Stimulated activated CD8-positive, alpha-beta memory T cell treated with anti-CD3 and anti-CD28 coated beads, Interleukin-15, amount 100 ng/mL, for 4 hours (primary cell): ENCODE results near the gene GPR83.
"Not testable (repeated sequence)": the region's sequence is repeated elsewhere in the genome, so short reads cannot be mapped to it uniquely, and the experiment has no call there.

ENCODE experiments used
- DNase-seq, 2 donors: peaks; one replicate each; pipeline ENCODE4 v3.0.0-alpha.2; 2020; ENCODE audit warnings: low read depth in 2 of 2

Gene GPR83

DNA sequence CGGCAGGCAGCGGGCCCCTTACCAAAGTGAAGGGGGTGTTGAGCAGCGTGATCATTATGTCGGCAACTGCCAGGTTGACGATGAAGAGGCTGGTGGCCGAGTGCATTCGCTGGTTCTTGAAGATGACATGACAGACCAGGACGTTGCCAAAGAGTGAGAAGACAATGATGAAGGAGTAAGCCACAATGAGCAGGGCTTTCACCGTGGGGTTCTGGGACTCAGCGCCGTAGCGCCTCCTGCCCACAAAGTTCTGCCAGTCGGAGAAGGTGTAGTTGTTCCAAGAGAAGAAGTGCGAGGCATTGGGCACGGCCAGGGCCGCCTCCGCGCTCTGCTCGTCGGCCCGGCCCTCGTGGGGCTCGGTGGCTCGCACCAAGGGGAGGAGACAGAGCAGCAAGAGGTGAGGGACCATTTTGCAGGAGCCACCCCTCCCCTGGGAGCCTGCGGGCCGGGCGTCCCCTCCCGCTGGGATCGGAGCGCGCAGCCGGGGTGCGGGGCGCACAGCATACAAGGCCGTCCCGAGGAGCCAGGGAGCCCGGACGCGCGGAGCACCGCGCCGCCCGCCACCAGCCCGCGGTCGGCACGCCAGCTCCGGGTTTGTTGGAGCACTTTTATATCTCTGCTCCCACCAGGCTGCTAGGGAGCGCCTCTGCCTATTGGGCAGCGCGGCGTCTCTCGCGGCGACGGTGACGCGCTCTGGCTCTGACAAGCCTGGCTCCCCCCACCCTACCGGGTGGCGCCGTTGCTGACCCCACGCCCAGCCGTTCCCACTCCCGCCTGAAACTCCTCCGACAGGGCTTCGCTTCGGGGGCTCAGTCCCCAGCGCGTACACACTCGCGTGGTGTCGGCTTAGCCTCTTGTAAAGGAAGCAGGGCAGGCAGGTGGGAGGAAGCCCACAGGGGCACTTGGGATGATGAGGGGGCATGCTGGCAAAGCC is at the start of gene GPR83:
Gene GPR83, minus strand, starts transcription at position 581 of the 934 bp plus-strand sequence. Its CDS starts 172 bp downstream, at position 409.
- DNase-seq = no peak

GRCh38 chr11:94450048-94450447 is 48.8 kb upstream of the GPR83 start:
- DNase-seq = no peak

- DNase-seq = no peak
Observed at GRCh38 chr11:94449437-94449836, 48.2 kb upstream of the GPR83 start.

DNA sequence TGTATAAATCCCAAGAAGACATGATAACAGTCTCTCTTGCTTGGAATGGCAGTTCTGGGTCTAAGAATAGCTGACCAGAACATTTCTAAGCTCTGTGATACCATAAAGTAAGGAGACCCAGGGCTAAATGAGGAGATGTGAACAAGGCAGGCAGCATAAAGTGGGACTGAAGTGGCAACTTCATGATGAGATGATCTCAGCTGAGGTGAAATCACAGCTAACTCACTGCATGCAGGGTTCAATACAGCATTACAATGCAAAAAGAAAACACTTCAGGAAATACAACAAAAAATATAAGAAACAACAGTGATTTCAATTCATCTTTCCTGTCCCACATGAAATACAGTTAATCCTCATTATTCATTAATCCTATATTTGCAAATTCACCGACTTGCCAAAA is 47.8 kb upstream of the GPR83 start:
- DNase-seq = no peak

GRCh38 chr11:94447149-94447548 is 45.9 kb upstream of the GPR83 start:
- DNase-seq = no peak

GRCh38 chr11:94445641-94446040 is 44.4 kb upstream of the GPR83 start:
- DNase-seq = no peak

GRCh38 chr11:94433049-94433448 is 31.8 kb upstream of the GPR83 start:
- DNase-seq = no peak

DNA sequence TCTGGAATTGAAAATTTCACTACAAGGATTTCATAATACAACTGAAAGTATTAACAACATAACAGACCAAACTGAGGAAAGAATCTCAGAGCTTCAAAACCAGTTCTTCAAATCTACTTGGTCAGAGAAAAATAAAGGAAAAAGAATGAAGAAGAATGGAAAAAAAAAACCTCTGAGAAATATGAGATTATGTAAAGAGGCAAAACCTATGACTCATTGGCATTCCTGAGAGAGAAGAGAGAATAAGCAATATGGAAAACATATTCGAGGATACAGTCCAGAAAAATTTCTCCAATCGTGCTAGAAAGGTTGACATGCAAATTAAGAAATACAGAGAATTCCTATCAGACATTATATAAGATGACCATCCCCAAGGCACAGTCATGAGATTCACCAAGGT is 23.4 kb upstream of the GPR83 start:
- DNase-seq = no peak

DNA sequence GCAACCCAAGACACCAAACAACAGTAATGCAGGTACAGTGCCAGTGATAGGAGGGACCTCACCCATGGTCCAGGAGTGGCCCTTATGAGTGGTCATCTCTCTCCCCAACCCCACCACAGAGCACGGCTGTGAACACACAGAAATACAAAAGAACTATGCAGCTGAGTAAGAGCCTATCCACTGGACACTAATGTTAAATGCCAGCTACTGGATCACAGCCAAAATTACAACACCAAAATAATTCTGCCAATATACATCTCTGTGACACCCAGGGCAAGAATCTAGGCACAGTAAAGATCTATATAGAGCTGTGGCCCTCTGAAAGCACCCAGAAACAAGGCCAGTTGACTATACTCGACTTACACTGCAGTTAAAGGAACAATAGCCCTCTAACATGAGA is 22.8 kb upstream of the GPR83 start:
- DNase-seq = no peak

- DNase-seq = no peak
Observed at GRCh38 chr11:94423507-94423906, 22.3 kb upstream of the GPR83 start.

- no peak for DNase-seq
Observed at GRCh38 chr11:94418123-94418765, 17.0 kb upstream of the GPR83 start.

- no peak for DNase-seq
Observed at GRCh38 chr11:94417386-94417987, 16.3 kb upstream of the GPR83 start.

GRCh38 chr11:94405062-94405833 is 4.0 kb upstream of the GPR83 start:
- no peak for DNase-seq

DNA sequence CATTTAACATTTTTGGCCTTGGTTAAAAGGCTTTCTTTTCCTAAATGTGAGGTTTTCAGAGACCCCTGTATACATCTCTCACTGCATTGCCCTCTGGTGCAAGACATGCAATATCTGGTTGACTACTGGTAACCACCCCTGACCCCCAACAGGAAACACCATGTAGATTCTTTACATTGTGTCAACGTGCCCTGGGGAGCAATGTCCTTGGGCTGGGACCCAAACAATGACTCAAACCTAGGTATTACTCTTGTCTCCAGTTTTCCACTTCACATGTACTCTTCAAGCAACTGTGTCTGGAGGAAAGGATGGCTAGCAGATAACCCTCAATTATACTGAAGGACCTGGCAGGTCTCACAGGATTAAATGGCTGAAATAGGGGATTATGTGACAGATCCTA is 1.1 kb upstream of the GPR83 start:
- no peak for DNase-seq

DNA sequence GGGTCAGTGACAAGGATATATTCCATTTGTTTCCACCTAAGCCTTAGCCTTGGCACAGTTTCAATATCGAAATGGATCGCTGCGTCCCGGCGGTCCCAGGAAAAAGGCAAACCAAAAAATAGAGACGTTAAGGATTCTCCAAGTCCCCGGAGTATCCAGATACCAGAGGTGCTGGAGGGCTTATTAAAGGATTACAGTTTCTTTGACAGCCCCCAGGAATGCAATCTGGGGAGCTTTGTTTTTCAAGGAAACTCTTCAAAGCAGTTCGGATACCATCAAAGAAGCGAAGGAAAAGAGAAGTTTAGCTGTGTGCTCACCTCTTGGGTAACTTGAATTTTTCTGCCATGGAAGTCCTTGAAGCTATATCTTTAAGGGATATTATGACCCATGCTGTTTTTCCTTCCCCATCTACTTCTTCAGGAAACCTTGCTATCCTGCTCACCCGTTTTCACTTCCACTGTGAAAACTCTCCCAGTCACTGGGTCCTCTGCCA is 600 bp upstream of the GPR83 start:
- no peak for DNase-seq

- no peak for DNase-seq
Observed at GRCh38 chr11:94400457-94400838, 771 bp downstream of the GPR83 start.

- DNase-seq = no peak
Observed at GRCh38 chr11:94400050-94400449, 1.2 kb downstream of the GPR83 start.

DNA sequence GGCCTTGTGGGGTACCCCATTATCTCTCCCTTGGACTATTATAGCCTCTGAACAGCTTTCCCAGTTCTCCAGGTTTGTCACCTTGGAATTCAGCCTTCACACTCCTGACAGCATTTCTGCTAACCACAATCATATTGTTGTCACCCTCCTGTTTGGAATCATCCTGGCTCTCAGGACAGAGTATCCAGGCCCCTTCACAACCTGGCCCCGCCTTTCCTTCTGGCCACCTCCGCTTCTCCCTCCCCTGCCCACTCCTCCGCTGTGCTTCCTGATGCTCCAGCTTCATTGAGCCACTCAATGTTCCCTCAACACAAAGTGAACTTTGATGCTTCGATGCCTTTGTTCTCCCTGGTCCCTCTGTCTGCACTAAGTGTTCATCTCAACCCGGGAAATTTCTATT is 3.1 kb downstream of the GPR83 start:
- DNase-seq = no peak

DNA sequence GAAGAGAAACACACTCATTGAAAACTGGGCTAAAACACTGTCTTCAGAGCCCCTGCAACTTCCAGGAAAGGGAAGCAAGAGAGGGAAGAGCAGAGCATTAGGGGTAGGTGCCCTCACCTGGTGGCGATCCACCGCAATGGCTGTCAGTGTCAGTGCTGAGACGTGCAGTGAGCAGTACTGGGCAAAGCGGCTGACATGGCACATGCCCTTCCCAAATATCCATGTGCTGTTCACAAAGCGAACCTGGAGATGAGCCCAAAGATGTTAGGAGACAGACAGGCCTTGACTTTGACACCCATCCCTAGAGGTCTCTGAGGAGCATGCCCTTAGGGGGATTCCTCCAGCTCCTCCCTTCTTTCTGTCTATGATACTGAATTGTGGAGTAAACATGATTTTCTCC is 4.9 kb downstream of the GPR83 start:
- no peak for DNase-seq

DNA sequence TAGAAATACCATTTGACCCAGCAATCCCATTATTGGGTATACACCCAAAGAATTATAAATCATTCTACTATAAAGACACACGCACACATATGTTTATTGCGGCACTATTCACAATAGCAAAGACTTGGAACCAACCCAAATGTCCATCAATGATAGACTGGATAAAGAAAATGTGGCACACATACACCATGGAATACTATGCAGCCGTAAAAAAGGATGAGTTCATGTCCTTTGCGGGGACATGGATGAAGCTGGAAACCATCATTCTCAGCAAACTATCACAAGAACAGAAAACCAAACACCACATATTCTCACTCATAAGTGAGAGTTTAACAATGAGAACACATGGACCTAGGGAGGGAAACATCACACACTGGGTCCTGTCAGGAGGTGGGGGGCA is 9.3 kb downstream of the GPR83 start:
- DNase-seq = not testable (repeated sequence)

DNA sequence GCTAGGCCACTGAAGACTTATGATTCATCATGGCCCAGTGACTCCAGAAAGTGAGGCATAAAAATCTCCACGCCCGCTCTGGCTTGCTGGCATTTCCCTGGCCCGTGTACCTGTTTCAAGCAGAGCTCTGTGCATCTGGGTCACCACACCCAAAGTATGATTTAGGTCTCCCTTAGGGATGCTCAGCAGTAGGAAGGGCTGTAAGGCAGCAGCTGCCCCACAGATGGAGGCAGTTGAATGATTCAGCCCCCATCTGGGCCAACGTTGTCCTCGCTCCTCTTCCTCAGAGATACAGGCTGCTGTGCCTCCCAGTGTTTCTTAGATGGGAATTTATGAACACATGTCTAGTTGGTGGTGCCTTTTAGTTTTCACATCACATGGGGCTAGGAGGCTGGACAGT is 21.6 kb downstream of the GPR83 start:
- no peak for DNase-seq

- DNase-seq = no peak
Observed at GRCh38 chr11:94376841-94377240, 24.4 kb downstream of the GPR83 start.
